HepG2 (cell line): ENCODE measurements around the gene SRP68. TPM values are rescaled to one million over a fixed set of nuclear protein-coding genes. Genes with fewer than 3 reads are reported as not detected.

Source experiments
- ARID5B ChIP-seq: IDR thresholded peaks from 2 replicates; pipeline ENCODE4 v1.4.0; 2020; ENCODE audit warnings: mild to moderate bottlenecking, missing genetic modification reagents
- ARNTL ChIP-seq: sonication (generic); formaldehyde crosslinking; IDR thresholded peaks from 2 replicates; pipeline ENCODE4 v1.4.0; 2020; ENCODE audit warnings: mild to moderate bottlenecking, missing genetic modification reagents
- ATF2 ChIP-seq: sonication (generic); formaldehyde crosslinking; IDR thresholded peaks from 2 replicates; pipeline ENCODE4 v1.4.0; 2020; ENCODE audit warnings: missing genetic modification reagents
- CSRNP2 ChIP-seq: sonication (generic); formaldehyde crosslinking; conservative IDR thresholded peaks from 2 replicates; pipeline ENCODE4 v1.8.0; 2022; ENCODE audit warnings: low read depth, missing genetic modification reagents
- HCFC1 ChIP-seq: fragments of 150-350 bp; IDR thresholded peaks from 2 replicates; pipeline ENCODE4 v1.6.1; 2014; ENCODE audit warnings: low read depth, low read length
- HMG20A ChIP-seq: IDR thresholded peaks from 2 replicates; pipeline ENCODE4 v1.6.1; 2016; ENCODE audit warnings: borderline replicate concordance
- MLX ChIP-seq: IDR thresholded peaks from 2 replicates; pipeline ENCODE4 v1.6.1; 2016
- SKI ChIP-seq: fragments of 450-650 bp; IDR thresholded peaks from one replicate; pipeline ENCODE4 v1.6.1; 2018; ENCODE audit warnings: mild to moderate bottlenecking; ENCODE audit not compliant: partially characterized antibody
- SYNCRIP ChIP-seq: fragments of 200-400 bp; formaldehyde crosslinking; IDR thresholded peaks from 2 replicates; pipeline ENCODE4 v1.6.1; 2018; ENCODE audit warnings: mild to moderate bottlenecking, low read depth, low read length; ENCODE audit not compliant: insufficient read depth
- TCF12 ChIP-seq, 2 experiments: fragments of 450-650 bp in 1 of 2; sonication (generic) in 1 of 2; formaldehyde crosslinking in 1 of 2; IDR thresholded peaks; 2 replicates each; pipeline versions ENCODE4 v1.6.1 to v1.8.0; 2017 to 2022; ENCODE audit warnings: antibody characterized with exemption in 1 of 2, mild to moderate bottlenecking in 1 of 2, missing genetic modification reagents in 1 of 2, moderate library complexity in 1 of 2
- THAP9 ChIP-seq: sonication (generic); formaldehyde crosslinking; IDR thresholded peaks from 2 replicates; pipeline ENCODE4; 2020; ENCODE audit warnings: missing genetic modification reagents, mild to moderate bottlenecking, borderline replicate concordance
- THYN1 ChIP-seq: sonication (generic); formaldehyde crosslinking; IDR thresholded peaks from 2 replicates; pipeline ENCODE4 v1.8.1; 2023; ENCODE audit warnings: low read depth, mild to moderate bottlenecking, moderate library complexity, missing genetic modification reagents, borderline replicate concordance
- ZNF260 ChIP-seq: sonication (generic); formaldehyde crosslinking; IDR thresholded peaks from 2 replicates; pipeline ENCODE4 v1.4.0; 2020; ENCODE audit warnings: missing genetic modification reagents, low read depth, mild to moderate bottlenecking, borderline replicate concordance
- ZNF576 ChIP-seq: sonication (generic); formaldehyde crosslinking; IDR thresholded peaks from 2 replicates; pipeline ENCODE4 v1.4.0; 2020; ENCODE audit warnings: mild to moderate bottlenecking, missing genetic modification reagents
- ZNF674 ChIP-seq: sonication (generic); formaldehyde crosslinking; IDR thresholded peaks from 2 replicates; pipeline ENCODE4 v1.5.0; 2020; ENCODE audit warnings: low read depth, mild to moderate bottlenecking, missing genetic modification reagents
- ZNF740 ChIP-seq: sonication (generic); formaldehyde crosslinking; IDR thresholded peaks from 2 replicates; pipeline ENCODE4 v1.4.0; 2020; ENCODE audit warnings: missing genetic modification reagents
- polyA plus RNA-seq, 8 experiments: library from polyadenylated mRNA; depleted of rRNA in 3 of 8; stranded (reverse) in 7 of 8; unstranded in 1 of 8; fragments of >200 nt; fragmentation: Illumina TruSeq in 4 of 8; extraction: Trizol in 4 of 8; gene quantifications; 2 replicates each; pipeline versions ENCODE4 v1.2.1 to v1.2.3, GENCODE V29; 2011 to 2016; ENCODE audit warnings: low read depth in 4 of 8, missing spikeins in 1 of 8, mixed read lengths in 1 of 8; ENCODE audit not compliant: insufficient read depth in 1 of 8
- total RNA-seq, 5 experiments: library from RNA; depleted of rRNA; stranded (reverse); fragments of >200 nt; fragmentation: Illumina TruSeq; extraction: Trizol; gene quantifications; 2 replicates each; pipeline ENCODE4 v1.2.3, GENCODE V29; 2016; ENCODE audit warnings: low read depth in 1 of 5

SRP68 gene
- total and polyA plus RNA-seq, 2 of the 13 experiments (the other 11 are each of a cell fraction or from before 2014, with no cell fraction given), result 39.8 to 74.3 TPM

GRCh38 chr17:76072148-76072858, at the start of gene SRP68 (continued):
- TF ChIP-seq ZNF260 (CRISPR knock-in tag) (0 out of 2 replicates have a peak, but pooled peaks have one; percentile 4), SYNCRIP (no peak), CSRNP2 (CRISPR knock-in tag) (peak; percentile 68; the same call in 1 of the 2 replicates), ZNF576 (CRISPR knock-in tag) (no peak; the same call in 1 of the 2 replicates), SKI (peak; percentile 90), THYN1 (CRISPR knock-in tag) (no peak), ARNTL (peak; percentile 76; the same call in 1 of the 2 replicates), TCF12 (IDR thresholded peaks at IDR 0.05) (no peak), TCF12 (CRISPR knock-in tag; IDR thresholded peaks at IDR 0.05) (0 out of 2 replicates have a peak, but pooled peaks have one; percentile 23), ARID5B (CRISPR knock-in tag) (peak; percentile 71), ZNF740 (CRISPR knock-in tag) (no peak), THAP9 (CRISPR knock-in tag) (peak; percentile 97), ATF2 (peak; percentile 70), HCFC1 (peak; percentile 46; the same call in 1 of the 2 replicates), MLX (CRISPR knock-in tag) (peak; percentile 58), ZNF674 (CRISPR knock-in tag) (peak; percentile 74; the same call in 1 of the 2 replicates), HMG20A (CRISPR knock-in tag) (no peak)
